Measurements from ENCODE around the gene RYR2.

DNA sequence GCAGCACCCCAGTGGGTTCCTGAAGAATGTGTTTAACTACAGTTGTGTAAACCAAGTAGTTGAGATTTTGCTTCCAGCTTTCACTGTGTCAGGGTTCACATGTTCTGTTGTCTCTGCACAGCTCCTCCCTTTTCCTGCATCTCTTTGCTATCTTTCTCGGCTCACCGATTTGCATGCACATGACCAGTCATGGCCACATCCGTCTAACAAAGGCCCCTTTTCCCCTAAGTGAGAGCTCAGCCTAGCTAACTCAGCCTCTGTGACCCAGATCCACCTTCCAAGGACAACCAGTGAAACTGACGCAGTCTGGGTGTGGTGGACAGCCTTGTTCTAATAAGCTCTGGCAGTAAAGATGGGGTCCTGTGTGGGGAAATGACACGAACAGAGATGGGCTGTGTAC, 747.6 kb downstream of the RYR2 start:
- TF ChIP-seq, protein P1, sequence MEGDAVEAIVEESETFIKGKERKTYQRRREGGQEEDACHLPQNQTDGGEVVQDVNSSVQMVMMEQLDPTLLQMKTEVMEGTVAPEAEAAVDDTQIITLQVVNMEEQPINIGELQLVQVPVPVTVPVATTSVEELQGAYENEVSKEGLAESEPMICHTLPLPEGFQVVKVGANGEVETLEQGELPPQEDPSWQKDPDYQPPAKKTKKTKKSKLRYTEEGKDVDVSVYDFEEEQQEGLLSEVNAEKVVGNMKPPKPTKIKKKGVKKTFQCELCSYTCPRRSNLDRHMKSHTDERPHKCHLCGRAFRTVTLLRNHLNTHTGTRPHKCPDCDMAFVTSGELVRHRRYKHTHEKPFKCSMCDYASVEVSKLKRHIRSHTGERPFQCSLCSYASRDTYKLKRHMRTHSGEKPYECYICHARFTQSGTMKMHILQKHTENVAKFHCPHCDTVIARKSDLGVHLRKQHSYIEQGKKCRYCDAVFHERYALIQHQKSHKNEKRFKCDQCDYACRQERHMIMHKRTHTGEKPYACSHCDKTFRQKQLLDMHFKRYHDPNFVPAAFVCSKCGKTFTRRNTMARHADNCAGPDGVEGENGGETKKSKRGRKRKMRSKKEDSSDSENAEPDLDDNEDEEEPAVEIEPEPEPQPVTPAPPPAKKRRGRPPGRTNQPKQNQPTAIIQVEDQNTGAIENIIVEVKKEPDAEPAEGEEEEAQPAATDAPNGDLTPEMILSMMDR (IDR thresholded peaks at IDR 0.05) = no peak
- TF ChIP-seq POLR2A (IDR thresholded peaks at IDR 0.05) = no peak
